Epidermal melanocyte (primary cell): Measurements from ENCODE around the gene AQR.
"Not testable (repeated sequence)": the region's sequence is repeated elsewhere in the genome, so short reads cannot be mapped to it uniquely, and the experiment has no call there.

Experiments
- DNase-seq: peaks from one replicate; pipeline ENCODE4 v3.0.0; 2011; ENCODE audit warnings: low spot score; ENCODE audit not compliant: insufficient read length

AQR gene

DNA sequence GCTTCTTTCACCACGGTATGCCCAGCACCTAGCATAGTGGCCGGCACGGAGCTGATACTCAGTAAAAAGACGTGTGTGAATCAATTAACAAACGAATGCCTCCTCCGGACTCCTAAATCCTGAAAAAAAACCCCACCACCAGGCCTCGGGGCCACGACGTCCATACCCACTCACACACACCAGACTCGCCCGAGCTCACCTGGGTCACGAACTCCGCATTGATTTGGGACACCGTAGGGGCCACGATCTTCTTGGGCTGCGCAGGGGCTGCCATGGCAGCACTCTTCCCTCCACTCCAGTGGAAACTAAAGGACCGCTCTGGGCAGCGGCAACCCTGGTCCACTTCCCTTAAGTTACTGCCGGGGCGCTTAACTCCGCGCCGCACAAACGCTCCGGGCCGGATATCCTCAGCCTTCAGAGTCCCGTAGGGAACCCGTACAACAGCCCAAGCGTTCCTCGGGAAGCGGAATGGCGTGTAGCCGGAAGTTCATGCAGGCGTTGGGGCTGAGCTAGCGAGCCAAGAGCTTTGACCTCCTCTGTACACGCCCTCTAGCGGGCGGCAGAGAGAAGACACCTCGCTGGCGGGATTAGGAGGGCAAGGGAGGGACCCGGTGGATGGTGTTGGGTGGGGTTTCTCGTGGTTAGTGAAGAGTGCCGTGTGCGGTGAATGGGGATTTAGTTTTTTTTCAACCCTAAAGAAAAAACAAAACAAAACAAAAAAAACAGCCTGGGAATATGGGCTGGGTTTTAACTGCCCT lies at the start of gene AQR:
TSS of gene AQR (minus strand) at position 403 of the 758 bp plus-strand sequence. CDS start at position 274, 129 bp downstream.
- DNase-seq = peak; percentile 89

DNA sequence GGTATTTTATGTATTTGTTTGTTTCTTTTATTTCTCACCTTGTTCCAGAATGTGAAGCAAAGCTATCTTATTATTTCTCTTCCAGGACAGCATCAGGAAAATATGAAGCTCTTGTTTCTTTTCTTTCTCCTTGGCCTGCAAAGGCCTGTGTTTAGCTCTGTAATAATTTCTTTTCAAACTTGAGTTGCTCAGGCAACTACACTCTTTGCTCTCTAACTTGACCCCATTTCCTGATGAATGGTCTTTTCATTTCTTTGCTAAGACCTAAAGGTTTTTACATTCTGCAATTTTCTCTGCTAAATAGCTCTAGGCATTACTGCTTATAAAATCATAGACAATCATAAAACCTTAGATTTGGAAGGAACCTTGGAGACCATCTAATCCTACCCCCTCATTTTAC lies 44.7 kb upstream of the AQR start:
- DNase-seq = peak; percentile 53

DNA sequence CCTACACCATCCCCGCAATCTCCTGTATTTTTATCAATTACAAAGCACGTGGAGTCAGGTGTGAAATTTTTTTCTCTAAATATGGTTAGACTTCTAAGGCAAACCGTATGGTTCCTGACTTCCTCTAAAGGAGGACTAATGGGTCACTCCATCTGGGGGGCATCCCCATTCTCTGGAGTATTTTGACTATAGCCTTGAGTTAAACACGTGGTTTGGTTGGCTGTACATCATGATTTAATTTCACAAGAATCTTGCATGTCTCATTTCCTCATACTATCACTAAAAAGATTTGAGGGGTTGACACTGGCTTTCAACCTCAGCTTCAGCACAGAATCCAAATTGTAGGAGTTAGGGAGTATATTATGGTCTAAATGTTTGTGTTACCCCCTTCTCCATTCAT lies 43.8 kb upstream of the AQR start:
- no peak for DNase-seq

DNA sequence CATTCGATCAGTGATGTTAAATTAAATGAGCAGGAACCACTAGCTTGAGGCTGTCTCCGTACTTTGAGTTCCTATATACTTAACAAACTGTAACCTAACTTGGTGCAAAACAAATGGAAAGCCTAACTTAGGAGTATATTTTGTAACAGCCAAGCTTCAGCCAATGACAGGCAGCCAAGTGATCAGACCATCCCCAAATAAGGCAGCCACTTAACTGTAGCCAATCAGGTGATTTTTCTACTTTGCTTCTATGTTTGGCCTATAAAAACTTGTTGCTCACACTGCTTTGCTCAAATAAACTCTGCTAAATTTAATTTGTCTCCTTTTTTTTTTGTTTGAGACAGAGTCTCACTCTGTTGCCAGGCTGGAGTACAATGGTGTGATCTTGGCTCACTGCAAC lies 37.9 kb upstream of the AQR start:
- DNase-seq = no peak

DNA sequence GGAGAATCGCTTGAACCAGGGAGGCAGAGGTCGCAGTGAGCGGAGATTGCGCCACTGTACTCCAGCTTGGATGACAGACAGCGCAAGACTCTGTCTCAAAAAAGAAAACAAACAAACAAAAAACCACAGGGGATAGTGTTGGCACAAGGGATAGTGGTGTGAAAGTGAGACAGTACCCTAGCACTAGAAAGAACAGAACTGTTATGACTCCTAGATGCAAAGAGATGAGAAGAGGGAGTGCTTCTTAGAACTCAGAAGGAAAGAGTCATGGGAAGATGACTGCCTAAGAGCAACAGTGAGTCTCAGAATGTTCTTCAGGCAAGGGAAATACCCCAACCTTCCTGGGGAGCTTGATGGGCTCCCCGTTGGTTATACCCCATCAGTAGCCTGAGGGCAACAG lies 36.4 kb upstream of the AQR start:
- DNase-seq = no peak

DNA sequence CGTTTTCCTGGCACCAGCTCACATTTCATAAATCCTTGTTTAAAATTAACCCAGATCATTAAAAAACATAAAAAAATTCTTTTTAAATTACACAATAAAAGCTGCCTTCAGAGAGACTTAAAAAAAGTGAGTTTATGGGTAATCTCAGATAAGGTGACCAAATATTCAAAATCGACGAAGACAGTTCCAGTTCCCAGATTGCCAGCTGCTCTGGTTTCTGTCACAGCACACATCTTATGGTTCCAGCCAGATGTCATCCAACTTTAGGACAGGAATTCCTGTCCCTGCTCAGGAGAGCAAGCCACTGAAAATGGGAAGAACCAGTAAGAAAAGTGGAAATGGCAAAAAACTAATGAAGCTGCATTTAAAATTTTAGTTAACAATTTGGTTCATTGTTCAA lies 34.4 kb upstream of the AQR start:
- DNase-seq = no peak

DNA sequence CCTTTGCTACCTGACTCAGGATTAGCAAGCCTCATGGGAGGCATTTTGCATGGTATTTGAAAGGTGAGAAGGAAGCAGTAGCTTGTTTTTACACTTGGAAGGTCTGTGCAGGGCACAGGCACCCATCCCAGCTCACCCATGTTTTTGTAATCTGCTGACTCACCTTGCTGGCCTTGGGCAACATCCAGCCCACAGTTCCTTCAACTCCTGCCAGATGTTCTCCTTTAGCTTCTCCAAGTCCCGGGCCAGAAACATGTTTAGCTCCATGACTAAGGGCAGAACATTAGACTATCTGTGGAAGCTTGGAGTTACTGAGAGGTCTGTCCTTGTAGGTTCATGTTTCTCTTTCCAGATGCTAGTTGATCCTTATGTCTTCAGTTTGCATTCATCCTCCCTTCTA lies 31.0 kb upstream of the AQR start:
- no peak for DNase-seq

DNA sequence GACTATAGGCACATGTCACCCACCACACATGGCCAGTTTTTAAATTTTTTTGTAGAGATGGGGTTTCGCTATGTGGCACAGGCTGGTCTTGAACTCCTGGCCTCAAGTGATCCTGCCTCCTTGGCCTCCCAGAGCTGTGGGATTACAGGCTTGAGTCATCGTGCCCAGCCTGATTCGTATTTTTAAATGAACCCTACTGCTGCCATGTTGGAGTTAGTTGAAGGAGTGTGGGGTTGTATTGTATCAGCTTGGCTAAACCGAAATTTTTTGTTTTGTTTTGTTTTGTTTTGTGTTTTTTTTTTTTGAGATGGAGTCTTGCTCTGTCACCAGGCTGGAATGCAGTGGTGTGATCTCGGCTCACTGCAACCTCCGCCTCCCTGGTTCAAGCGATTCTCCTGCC lies 30.4 kb upstream of the AQR start:
- DNase-seq = no peak

DNA sequence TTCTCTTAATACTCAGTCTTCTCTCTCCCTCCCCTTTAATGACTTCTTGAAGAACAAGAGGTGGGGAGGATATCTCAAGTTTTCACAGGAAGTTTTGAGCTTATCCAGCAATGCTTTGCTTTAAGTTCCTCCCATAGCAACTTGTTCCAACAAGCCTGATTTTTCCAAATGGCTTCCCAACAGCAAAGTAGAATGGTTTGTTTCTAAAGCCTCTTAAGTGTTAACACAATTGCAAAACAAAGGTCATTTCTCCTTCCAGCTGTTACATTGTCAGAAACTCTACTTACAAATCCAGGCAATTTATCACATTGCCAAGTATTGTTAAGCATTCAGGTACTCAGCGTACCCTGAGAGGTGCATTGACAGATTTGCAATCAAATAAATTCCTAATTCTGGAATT lies 25.4 kb upstream of the AQR start:
- no peak for DNase-seq

DNA sequence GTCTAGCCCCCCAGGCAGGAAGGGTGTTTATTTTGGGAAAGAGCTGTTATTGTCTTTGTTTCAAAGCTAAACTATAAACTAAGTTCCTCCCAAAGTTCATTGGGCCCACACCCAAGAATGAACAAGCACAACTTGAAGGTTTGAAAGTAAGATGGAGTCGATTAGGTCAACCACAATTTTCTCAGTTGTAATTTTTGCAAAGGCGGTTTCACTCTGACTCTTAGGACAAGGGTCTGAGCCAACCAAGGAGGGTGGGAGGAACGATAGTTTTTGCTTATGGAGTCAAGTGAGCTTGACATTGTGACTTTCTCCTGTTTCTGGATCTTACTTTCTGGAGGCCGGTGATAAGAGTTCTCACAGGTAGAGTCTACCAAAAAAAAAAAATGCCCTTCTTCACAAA lies 24.3 kb upstream of the AQR start:
- no peak for DNase-seq

DNA sequence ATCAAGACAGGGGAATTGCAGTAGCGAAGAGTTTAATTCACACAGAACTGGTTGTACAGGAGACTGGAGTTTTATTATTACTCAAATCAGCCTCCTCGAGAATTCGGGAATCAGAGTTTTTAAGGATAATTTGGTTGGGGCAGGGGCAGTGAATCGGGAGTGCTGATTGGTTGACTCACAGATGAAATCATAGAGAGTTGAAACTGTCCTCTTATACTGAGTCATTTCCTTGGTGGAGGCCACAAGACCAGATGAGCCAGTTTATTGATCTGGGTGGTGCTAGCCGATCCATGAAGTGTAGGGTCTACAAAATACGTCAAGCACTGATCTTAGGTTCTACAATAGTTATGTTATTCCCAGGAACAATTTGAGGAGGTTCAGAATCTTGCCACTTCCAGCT lies 23.9 kb upstream of the AQR start:
- DNase-seq = no peak

DNA sequence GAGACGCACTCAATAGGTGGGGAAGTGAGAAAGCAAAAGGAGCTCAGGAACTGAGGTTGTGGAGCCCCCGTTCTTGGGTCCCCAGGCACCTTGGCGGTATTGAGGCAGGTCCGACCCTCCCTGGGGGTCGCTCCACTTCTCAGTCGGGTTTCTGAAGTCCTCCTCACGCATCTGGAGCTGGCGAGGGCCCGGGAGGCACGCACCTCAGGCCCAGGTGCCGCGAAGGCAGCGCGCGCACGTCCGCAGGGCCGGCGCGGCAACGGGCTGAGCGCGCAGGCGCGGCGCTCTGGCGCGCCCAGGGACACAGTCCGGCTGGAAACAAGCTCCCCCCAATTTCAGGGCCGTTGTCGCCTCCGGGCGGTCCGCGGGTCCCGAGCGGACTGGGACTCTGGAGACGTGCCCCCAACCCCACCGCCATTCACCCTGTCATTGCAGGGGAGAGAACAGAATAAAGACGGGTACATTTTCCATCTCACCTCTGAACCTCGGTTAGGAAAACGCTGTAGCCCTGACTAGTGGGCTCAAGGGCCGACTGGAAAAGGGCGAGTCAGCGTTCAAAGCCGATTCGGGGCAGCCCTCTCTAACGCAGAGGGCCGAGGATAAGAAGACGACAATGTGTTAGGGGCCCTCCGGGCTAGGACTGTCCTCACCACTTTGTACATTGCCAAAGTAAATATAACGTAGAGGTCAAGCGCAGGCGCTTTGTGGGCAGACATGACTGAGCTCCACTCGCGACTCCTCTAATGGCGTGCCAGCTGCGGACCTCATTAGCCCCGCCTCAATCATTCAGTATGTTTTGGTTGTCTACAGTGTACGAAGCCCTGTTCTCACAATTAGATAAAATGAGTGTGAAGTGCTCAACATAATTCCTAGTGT lies 18.7 kb upstream of the AQR start, which contains the start of gene ZNF770:
TSS of gene ZNF770 (minus strand) at position 261 of the 876 bp plus-strand sequence. CDS start 4,853 bp downstream, outside the sequence.
- peak; percentile 80 for DNase-seq

DNA sequence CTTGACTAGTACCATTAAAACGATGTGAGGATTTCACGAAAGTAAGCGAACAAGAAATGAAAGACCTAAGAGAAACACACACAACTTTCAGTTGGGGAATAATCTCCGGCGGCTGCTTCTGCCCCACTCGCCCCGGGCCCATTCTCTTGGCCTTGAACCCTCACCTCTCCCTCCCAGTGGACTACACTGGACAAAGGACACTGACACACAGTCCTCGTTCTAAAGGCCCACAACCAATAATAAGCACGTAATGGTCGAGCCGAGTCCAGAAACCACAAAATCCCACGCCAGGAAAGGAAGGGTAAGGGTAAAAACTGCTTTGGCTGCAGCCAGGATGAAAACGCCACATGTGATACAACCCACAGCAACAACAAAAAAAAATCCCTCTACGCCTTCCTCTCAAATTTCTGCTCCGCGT lies 18.1 kb upstream of the AQR start:
- no peak for DNase-seq

DNA sequence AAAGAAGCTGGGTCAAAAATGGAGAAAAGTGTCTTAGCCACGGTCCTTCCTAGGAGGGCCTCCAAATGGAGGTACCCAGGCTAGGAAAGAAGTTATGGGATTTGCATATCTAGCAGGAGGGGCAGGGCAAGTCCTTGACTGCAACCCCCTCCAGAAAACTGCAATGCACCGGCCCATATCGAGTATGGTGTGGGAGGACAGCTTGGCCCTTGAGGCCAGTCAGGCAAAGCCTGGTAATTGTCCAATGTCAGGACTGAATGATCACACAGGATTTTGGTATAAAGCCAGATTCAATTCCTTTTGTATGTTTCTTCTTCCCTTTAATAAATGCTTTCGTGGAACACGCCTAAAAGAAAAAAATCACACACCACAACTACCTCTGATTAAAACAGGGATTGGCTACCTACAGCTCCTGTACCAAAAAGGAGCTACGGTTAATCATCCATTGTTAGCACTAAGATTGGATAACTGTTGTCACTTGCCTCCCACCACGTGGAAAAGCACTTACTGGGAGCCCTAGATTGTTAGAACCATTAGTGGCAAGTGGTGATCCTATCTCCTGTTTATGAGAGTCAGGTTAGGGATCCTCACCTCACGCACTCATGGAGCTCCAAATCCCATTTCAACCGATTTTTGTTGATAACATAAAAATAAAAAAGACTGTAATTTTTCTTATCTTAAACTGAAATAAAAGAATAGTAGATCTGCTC lies 17.4 kb upstream of the AQR start:
- DNase-seq = no peak

DNA sequence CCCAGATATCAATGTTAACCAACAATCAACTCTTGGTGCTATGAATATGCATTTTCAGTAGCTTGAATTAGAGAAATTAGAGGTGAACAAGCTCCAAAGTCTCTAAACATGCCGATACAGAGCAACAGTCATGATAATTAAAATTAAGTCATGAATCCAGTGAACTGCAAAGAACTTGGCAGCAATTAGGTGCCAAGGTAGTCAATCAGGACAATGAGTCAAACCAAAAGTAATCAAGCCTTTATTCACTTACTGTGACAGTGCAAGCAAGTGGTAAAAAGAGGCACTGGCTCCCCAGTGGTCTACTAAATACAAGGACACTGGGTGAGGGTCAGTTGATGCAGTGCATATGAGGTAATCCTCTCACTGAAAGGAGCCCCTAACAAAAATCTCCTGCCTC lies 16.8 kb upstream of the AQR start:
- DNase-seq = no peak

DNA sequence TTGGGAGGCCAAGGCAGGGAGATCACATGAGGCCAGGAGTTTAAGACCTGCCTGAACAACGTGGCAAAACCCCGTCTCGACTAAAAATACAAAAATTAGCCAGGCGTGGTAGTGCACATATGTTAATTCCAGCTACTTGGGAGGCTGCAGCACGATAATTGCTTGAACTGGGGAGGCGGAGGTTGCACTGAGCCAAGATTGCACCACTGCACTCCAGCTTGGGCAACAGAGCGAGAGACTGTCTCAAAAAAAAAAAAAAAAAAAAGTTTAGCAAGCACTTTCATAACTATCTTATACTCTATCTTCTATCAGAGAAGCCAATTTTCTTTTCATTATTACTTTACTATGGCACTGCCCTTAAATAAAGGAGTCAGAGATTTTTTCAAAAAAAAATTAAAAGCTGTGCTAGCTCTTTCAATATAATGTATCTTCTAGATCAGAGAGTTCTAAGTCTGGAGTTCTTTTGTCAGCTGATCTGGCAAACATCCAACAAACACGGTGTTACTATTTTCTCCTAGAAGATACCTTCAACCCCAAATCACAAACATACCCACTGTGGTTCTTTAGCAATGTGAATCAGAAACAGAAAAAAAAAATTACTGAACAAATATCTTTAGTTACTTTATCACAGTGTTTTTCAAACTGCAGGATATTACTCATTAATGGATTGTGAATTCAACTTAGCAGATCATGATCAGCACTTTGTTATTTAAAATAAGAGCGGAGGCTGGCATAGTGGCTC lies 15.5 kb upstream of the AQR start:
- DNase-seq = no peak

DNA sequence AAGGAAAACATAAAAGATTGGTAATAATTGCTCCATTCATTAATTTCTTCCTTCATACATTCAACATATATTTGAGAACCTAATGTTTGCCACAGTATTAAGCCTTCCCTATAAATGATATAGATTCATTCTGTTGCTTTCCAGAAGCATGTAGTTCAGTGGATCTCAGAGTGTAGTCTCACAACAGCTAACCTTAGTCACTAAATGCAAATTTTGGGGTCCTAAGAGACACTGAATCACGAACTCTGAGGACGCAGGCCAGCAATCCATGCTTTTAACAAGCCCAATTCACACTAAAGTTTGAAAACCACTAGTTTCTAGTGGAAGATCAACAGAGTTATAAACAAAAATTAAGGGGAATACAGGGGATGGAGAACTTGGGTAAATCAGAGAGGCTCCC lies 7.2 kb upstream of the AQR start:
- DNase-seq = no peak

DNA sequence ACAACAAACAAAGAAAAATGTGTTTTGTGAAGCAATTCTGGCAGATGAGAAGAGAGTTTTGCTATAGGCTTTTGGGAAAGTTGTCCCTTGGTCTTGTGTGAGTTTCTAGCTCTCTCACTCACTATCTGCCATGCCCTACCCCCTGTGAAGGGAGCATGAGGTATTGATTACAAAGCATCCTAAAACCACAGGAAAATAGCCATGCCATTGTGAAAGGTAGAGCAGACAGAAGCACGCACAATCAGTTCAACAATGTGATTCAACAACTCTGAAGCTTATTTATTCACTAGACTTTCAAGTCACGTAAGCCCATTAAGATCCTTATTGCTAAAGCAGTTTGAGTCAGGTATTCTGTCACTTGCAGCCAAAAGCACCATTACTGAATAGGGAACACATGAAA lies 6.5 kb upstream of the AQR start:
- no peak for DNase-seq

DNA sequence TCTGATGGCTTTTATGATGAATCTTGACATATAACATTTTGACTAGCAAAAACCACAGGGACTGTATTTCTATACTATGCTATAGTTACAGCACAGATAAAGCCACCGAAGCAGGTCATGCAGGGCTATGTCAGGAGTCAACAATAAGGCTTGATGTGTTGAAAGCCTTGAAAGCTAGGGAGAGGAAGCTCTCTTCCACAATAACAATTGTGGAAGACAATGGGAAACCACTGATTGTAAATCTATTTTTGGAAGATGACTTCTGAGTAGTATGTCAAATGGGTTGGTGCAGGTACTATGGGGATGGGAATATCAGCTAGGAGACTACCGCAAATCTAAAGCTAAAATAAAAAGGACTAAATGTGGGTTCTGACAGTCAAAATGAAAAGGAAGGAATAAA lies 4.0 kb upstream of the AQR start:
- no peak for DNase-seq

DNA sequence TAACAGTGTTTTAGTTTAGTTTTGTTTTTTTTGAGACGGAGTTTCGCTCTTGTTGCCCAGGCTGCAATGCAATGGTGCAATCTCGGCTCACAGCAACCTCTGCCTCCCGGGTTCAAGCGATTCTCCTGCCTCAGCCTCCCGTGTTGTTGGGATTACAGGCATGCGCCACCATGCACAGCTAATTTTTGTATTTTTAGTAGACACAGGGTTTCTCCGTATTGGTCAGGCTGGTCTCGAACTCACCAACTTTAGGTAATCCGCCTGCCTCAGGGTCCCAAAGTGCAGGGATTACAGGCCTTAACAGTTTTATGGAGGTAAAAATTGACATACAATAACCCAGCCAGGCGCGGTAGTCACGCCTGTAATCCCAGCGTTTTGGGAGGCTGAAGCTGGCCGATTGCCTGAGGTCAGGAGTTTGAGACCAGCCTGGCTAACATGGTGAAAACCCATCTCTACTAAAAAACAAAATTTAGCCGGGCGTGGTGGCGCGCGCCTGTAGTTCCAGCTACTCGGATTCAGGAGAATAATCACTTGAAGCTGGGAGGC lies 629 bp upstream of the AQR start:
- not testable (repeated sequence) for DNase-seq

DNA sequence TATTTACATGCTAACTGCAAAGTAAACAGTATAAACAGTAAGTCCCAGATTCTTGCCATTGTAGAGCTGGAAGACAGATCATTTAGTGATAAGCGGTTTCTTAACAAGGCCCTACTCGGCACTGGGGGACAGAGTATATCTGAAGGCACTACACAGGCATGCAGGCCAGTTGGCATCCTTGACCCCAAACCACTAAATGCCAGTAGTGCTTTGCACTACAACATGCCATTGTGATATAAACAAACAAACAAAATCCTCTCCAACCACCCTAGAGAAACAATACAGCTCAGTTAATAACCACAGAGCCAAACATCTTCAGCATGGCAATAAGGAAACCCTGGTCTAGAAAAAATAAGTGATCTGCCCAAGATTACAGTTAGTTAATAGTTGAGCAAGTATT lies 5.3 kb downstream of the AQR start:
- no peak for DNase-seq
